Measurements from ENCODE around the gene DOCK10.
"Not testable (repeated sequence)": the region's sequence is repeated elsewhere in the genome, so short reads cannot be mapped to it uniquely, and the experiment has no call there.

DOCK10 gene

GRCh38 chr2:225041851-225042799 lies at the start of gene DOCK10:
Gene DOCK10 (minus strand): TSS chr2:225042468. CDS start chr2:225042374, 94 bp downstream.
- peak in 1 of 2 donors; percentile 12 for DNase-seq (ENCODE audit: extremely low read depth in 1 of 2, low read depth in 1 of 2)

- no peak for DNase-seq (ENCODE audit: extremely low read depth in 1 of 2, low read depth in 1 of 2)
These were observed 49.1 kb upstream of the DOCK10 start for GRCh38 chr2:225091336-225091735.

GRCh38 chr2:225090746-225091145 lies 48.5 kb upstream of the DOCK10 start:
- DNase-seq (ENCODE audit: extremely low read depth in 1 of 2, low read depth in 1 of 2), result no peak

GRCh38 chr2:225086915-225087314 lies 44.6 kb upstream of the DOCK10 start:
- DNase-seq (ENCODE audit: extremely low read depth in 1 of 2, low read depth in 1 of 2), result no peak

- no peak for DNase-seq (ENCODE audit: extremely low read depth in 1 of 2, low read depth in 1 of 2)
These were observed 44.2 kb upstream of the DOCK10 start for GRCh38 chr2:225086439-225086838.

GRCh38 chr2:225083276-225083675 lies 41.0 kb upstream of the DOCK10 start:
- no peak for DNase-seq (ENCODE audit: extremely low read depth in 1 of 2, low read depth in 1 of 2)

GRCh38 chr2:225076125-225076524 lies 33.9 kb upstream of the DOCK10 start:
- no peak for DNase-seq (ENCODE audit: extremely low read depth in 1 of 2, low read depth in 1 of 2)

- DNase-seq (ENCODE audit: extremely low read depth in 1 of 2, low read depth in 1 of 2), result no peak
These were observed 32.8 kb upstream of the DOCK10 start for GRCh38 chr2:225074919-225075681.

GRCh38 chr2:225074366-225074765 lies 32.1 kb upstream of the DOCK10 start:
- no peak for DNase-seq (ENCODE audit: extremely low read depth in 1 of 2, low read depth in 1 of 2)

- no peak for DNase-seq (ENCODE audit: extremely low read depth in 1 of 2, low read depth in 1 of 2)
These were observed 30.9 kb upstream of the DOCK10 start for GRCh38 chr2:225073198-225073597.

- no peak for DNase-seq (ENCODE audit: extremely low read depth in 1 of 2, low read depth in 1 of 2)
These were observed 30.2 kb upstream of the DOCK10 start for GRCh38 chr2:225072444-225072843.

- no peak for DNase-seq (ENCODE audit: extremely low read depth in 1 of 2, low read depth in 1 of 2)
These were observed 28.5 kb upstream of the DOCK10 start for GRCh38 chr2:225070811-225071210.

GRCh38 chr2:225069966-225070365 lies 27.7 kb upstream of the DOCK10 start:
- no peak for DNase-seq (ENCODE audit: extremely low read depth in 1 of 2, low read depth in 1 of 2)

GRCh38 chr2:225069477-225069876 lies 27.2 kb upstream of the DOCK10 start:
- no peak for DNase-seq (ENCODE audit: extremely low read depth in 1 of 2, low read depth in 1 of 2)

- no peak for DNase-seq (ENCODE audit: extremely low read depth in 1 of 2, low read depth in 1 of 2)
These were observed 23.6 kb upstream of the DOCK10 start for GRCh38 chr2:225065882-225066281.

- DNase-seq (ENCODE audit: extremely low read depth in 1 of 2, low read depth in 1 of 2), result no peak
These were observed 22.7 kb upstream of the DOCK10 start for GRCh38 chr2:225064928-225065327.

- no peak for DNase-seq (ENCODE audit: extremely low read depth in 1 of 2, low read depth in 1 of 2)
These were observed 22.1 kb upstream of the DOCK10 start for GRCh38 chr2:225064362-225064761.

GRCh38 chr2:225056330-225057073 lies 14.2 kb upstream of the DOCK10 start:
- DNase-seq (ENCODE audit: extremely low read depth in 1 of 2, low read depth in 1 of 2), result no peak

- no peak for DNase-seq (ENCODE audit: extremely low read depth in 1 of 2, low read depth in 1 of 2)
These were observed 13.4 kb upstream of the DOCK10 start for GRCh38 chr2:225055714-225056113.

- no peak for DNase-seq (ENCODE audit: extremely low read depth in 1 of 2, low read depth in 1 of 2)
These were observed 10.4 kb upstream of the DOCK10 start for GRCh38 chr2:225052703-225053102.

GRCh38 chr2:225047502-225047901 lies 5.2 kb upstream of the DOCK10 start:
- DNase-seq (ENCODE audit: extremely low read depth in 1 of 2, low read depth in 1 of 2), result not testable (repeated sequence)
